GM12873 (cell line): ENCODE measurements around the gene TSPO2.
A peak's percentile ranks its signal among the peaks of the same experiment; 100 is the strongest.

Experiments used
- CTCF ChIP-seq: IDR thresholded peaks from 2 replicates; pipeline ENCODE4 v1.5.1; 2012; ENCODE audit warnings: low read depth, mild to moderate bottlenecking, moderate library complexity, low read length, control low read depth; ENCODE audit not compliant: insufficient read depth; ENCODE audit errors: missing control alignments

TSPO2 gene

GRCh38 chr6:41064841-41065240, 22.6 kb downstream of the TSPO2 start:
- no peak for TF ChIP-seq CTCF

GRCh38 chr6:41065550-41066026, 23.3 kb downstream of the TSPO2 start:
- TF ChIP-seq CTCF: no peak

- peak; percentile 79 for TF ChIP-seq CTCF
Observed at GRCh38 chr6:41066867-41067304, 24.6 kb downstream of the TSPO2 start.

- no peak for TF ChIP-seq CTCF
Observed at GRCh38 chr6:41071501-41071922, 29.2 kb downstream of the TSPO2 start.

GRCh38 chr6:41071923-41072835, 29.9 kb downstream of the TSPO2 start, which contains the start of gene OARD1:
Gene OARD1 (minus strand): TSS chr6:41072356. CDS start chr6:41071634, 722 bp downstream.
- TF ChIP-seq CTCF: peak; percentile 5

GRCh38 chr6:41072836-41073202, 30.6 kb downstream of the TSPO2 start, which contains the start of gene NFYA:
Gene NFYA (plus strand): TSS chr6:41072974. CDS start chr6:41079090, 6,116 bp downstream.
- TF ChIP-seq CTCF: no peak

GRCh38 chr6:41073203-41073967, 31.1 kb downstream of the TSPO2 start:
- peak; percentile 39 for TF ChIP-seq CTCF
